Myocyte (in vitro differentiated cells): Measurements from ENCODE around the gene GIPC1. TPM values are rescaled to one million over a fixed set of nuclear protein-coding genes. Genes with fewer than 3 reads are reported as not detected.
A peak's percentile ranks its signal among the peaks of the same experiment; 100 is the strongest.

Experiments
- DNase-seq: peaks from one replicate; pipeline ENCODE4 v3.0.0-alpha.2; 2012; ENCODE audit warnings: low read depth
- total RNA-seq: library from RNA; depleted of rRNA; stranded (reverse); fragments of >200 nt; gene quantifications from 2 replicates; pipeline ENCODE4 v1.2.3, GENCODE V29; 2014

Gene GIPC1
- total RNA-seq, 1 donor from 2014 or later: 141 TPM

DNA sequence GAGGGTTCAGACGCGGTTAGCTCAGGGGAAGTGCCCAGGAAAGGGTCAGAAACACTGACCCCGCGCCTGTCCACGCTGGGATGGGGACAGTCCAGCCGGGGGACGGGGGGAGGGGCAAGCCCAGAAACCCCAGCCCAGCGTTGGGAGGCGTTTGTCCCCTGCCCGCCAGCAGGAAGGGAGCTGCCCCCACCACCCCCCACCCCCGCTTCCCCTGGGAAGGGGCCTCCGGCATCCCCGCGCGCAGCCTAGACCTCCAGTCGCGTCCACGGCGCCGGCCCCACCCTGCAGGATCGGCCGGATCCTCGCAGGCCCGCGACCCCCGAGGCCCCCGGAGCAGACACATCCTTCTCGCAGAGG is 277 bp downstream of the GIPC1 start:
- no peak for DNase-seq

DNA sequence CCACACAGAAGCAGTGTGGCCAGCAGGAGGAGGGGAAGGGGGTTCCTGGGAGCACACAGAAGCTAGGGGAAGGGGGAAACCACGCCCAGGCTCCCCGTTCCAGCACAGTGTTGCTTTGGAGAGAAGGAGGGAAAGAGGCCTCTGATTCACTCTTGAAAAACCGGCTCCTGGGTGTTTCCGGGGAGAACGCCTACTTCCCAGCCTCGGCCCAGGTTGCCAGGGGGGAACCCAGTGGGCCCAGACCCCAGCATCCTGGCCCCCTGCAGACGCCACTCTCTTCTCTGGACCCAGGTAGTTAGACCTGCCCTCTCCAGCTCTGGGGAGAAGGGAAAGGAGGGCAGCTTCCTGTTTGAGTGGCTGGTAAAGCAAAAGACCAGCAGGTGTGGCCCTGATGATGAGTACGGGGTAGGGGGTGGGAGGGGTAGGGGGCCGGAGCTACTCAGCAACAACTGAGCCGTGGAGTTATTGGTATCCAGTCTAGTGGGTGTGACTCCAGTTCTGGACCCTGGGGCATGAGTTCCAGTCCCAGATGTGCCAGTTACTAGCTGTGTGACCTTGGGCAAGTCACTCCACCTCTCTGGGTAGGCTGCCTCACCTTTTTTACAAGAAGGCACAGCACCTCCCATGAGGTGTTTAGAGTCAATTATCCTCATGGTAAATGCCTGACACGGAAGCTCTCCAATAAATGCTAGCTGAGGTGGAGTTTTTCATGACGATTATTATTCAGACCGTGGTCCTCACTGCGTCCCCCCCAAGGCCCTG is 836 bp downstream of the GIPC1 start:
- no peak for DNase-seq

GRCh38 chr19:14494411-14494810 is 1.5 kb downstream of the GIPC1 start:
- DNase-seq: no peak

- DNase-seq: no peak
Measured at GRCh38 chr19:14492756-14493337, 3.1 kb downstream of the GIPC1 start.

DNA sequence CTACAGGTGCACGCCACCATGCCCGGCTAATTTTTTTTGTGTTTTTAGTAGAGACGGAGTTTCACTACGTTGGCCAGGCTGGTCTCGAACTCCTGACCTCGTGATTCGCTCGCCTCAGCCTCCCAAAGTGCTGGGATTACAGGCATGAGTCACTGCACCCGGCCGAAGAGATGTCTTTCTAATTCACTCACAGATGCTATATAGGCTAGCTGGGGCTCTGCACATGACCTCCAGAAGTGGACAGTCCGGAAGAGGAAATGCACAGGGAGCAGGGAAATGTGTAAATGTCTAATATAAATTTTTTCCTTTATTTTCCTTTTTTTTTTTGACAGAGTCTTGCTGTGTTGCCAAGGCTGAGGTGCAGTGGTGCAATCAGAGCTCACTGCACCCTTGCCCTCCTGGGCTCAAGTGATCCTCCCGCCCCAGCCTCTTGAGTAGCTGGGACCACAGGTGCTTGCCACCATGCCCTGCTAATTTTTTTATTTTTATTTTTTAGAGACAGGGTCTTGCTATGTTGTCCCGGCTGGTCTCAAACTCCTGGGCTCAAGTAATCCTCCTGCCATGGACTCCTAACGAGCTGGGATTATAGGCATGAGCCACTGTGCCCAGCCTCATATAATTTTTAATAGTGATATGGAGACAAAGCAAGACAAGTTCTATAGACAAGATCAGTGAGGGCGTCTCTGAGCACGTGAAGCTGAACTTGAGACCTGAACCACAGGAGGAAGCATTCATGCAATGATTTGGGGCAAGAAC is 8.4 kb downstream of the GIPC1 start:
- DNase-seq: no peak

- no peak for DNase-seq
Measured at GRCh38 chr19:14482172-14482941, 13.6 kb downstream of the GIPC1 start.

DNA sequence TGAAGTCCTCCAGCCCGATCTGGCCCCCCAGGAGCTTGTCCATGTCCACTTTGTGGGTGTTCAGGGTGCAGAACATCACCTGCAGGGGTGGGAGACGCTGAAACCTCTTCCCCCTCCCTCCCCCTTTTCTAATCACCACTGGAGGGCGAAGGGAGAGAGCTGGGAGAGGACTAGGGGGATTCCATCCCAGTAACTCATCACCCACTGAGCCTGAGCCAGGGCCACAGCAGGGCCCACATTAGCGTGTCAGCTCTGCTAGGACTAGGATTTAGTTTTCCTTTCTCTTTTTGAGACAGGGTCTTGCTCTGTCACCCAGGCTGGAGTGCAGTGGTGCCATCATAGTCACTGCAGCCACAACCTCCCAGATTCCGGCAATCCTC is 15.2 kb downstream of the GIPC1 start:
- no peak for DNase-seq

- no peak for DNase-seq
Measured at GRCh38 chr19:14479975-14480699, 15.8 kb downstream of the GIPC1 start.

- DNase-seq: no peak
Measured at GRCh38 chr19:14479309-14479974, 16.5 kb downstream of the GIPC1 start.

GRCh38 chr19:14478113-14478545 is 17.8 kb downstream of the GIPC1 start:
- no peak for DNase-seq

- no peak for DNase-seq
Measured at GRCh38 chr19:14477418-14478112, 18.4 kb downstream of the GIPC1 start.

GRCh38 chr19:14476673-14477401 is 19.1 kb downstream of the GIPC1 start:
- peak; percentile 81 for DNase-seq

GRCh38 chr19:14476327-14476672 is 19.6 kb downstream of the GIPC1 start:
- DNase-seq: no peak

DNA sequence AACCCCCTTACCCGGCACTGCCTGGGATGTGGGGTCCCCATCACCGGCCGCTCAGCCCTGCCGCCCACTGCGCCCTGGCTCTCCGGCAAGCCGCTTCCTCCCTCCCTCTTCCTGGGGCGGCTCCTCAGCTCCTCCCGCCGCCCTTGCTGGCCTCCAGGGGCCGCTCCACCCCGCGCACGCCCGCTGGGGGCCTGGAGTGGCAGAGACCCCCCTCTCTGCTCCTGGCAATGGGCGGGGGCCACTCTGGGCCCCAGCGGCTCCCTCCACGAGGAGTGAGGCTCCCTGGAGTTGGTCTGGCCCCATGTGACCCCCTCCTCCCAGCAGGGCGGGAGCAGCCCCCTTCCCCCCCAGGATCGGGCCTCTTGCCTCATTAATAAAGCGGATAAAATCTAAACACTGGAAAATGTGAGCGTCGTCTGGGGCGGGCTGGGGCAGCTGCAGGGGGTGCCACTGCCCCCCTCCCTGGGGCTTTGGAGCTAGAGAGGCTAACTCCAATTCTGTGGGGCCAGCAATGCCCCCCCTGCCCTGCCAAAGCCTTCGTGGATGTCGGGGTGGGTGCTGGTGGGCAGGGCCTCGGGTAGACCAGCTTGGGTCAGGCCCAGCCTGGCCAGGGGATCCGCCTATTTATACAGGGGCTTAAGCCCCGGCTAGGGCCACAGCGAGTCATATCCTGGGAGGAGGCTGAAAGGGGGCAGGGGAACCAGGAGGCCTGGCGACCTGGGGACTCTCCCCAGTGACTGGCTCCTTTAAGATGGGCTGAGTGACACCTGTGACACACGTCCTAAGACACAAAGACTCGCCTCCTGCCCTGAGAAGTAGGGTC is 20.5 kb downstream of the GIPC1 start, which contains the start of gene PTGER1:
Gene PTGER1, minus strand, starts transcription at position 104 of the 823 bp plus-strand sequence. CDS start 1,034 bp downstream, outside the sequence.
- DNase-seq: no peak

GRCh38 chr19:14474827-14475226 is 21.1 kb downstream of the GIPC1 start:
- DNase-seq: no peak

- no peak for DNase-seq
Measured at GRCh38 chr19:14473978-14474578, 21.8 kb downstream of the GIPC1 start.

DNA sequence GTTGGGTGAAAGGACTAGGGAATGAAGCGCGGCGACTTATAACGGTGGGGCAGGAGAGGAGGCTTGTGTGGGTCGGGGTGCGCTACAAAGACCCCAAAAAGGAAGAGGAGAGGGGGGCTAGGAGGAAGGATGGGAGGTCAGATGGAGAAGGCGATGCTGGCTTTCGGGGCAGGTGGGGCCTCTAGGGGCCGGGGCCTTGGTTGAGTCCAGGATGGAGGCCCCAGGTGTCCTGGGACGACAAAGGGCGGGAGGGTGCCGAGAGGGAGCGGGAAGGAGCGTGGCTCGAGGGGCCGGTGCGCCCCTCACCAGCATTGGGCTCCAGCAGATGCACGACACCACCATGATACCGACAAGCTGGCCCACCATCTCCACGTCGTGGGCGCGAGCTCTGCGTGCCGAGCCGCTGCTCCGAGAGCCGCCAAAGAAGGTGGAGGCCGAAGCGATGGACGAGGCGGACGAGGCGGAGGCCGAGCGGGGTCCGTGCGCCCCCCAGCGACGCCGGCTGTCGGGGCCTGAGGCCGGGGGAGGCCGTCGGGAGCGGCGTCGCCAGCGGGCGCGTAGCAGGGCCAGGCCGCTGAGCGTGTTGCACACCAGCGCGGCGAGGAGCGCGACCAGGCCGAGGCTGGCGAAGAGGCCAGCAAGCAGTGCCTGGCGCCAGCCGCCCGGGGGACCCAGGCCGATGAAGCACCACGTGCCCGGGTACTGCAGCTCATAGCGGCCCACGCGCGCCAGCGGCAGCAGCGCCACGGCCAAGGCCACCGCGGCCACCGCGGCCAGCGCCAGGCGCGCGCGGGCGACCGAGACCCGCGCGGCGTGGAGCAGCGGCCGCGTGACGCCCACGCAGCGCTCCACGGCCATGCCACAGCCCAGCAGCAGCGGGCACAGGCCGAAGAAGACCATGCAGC is 22.6 kb downstream of the GIPC1 start:
- no peak for DNase-seq
